PC-9 (cell line): ENCODE results near the gene RNF41. TPM values are rescaled to one million over a fixed set of nuclear protein-coding genes. Genes with fewer than 3 reads are reported as not detected.

Experiments used
- BruUV-seq: library from RNA; stranded (reverse); fragments of 400-500 nt; replicated peaks from 2 replicates; lab custom pipeline; 2021; lab: Mats Ljungman, UMichigan
- CTCF ChIA-PET: fragments of 300-600 bp; sonication (Branson Sonifier 250); formaldehyde crosslinking; loops from one replicate; lab custom pipeline; 2022; ENCODE audit warnings: antibody characterized with exemption; lab: Charles Lee
- POLR2A ChIA-PET: fragments of 300-600 bp; sonication (Branson Sonifier 250); formaldehyde crosslinking; loops from one replicate; lab custom pipeline; 2022; ENCODE audit warnings: antibody characterized with exemption; ENCODE audit not compliant: unreplicated experiment; lab: Charles Lee
- DNase-seq, 2 experiments: peaks; one replicate each; pipeline versions ENCODE4 v3.0.0 to v3.0.0-alpha.2; 2015 to 2022; ENCODE audit warnings: mixed read lengths in 1 of 2
- H2AFZ ChIP-seq: fragments of 200-600 bp; sonication (generic); 2 replicates; pipeline ENCODE4 v1.8.1; 2017; ENCODE audit warnings: antibody characterized with exemption
- H3F3A ChIP-seq: fragments of 200-600 bp; sonication (generic); 2 replicates; pipeline ENCODE4 v1.8.1; 2017; ENCODE audit warnings: antibody characterized with exemption, mild to moderate bottlenecking, low read depth; ENCODE audit not compliant: insufficient read depth
- H3K27ac ChIP-seq: fragments of 200-600 bp; sonication (generic); 2 replicates; pipeline ENCODE4 v1.6.1; 2016; ENCODE audit warnings: mixed run types
- H3K27me3 ChIP-seq: fragments of 200-600 bp; sonication (generic); 2 replicates; pipeline ENCODE4 v1.6.1; 2016; ENCODE audit warnings: low read depth, mixed run types; ENCODE audit not compliant: insufficient read depth
- H3K36me3 ChIP-seq: fragments of 200-600 bp; sonication (generic); 2 replicates; pipeline ENCODE4 v1.6.1; 2016; ENCODE audit warnings: low read depth, mixed run types
- H3K4me1 ChIP-seq: fragments of 200-600 bp; sonication (generic); replicated peaks from 2 replicates; pipeline ENCODE4 v1.6.1; 2016; ENCODE audit warnings: mixed run types; ENCODE audit not compliant: insufficient read depth
- H3K4me2 ChIP-seq: fragments of 200-600 bp; sonication (generic); 2 replicates; pipeline ENCODE4 v1.6.1; 2017; ENCODE audit warnings: mixed run types
- H3K4me3 ChIP-seq: fragments of 200-600 bp; sonication (generic); 2 replicates; pipeline ENCODE4 v1.6.1; 2016; ENCODE audit warnings: mixed run types
- H3K79me2 ChIP-seq: fragments of 200-600 bp; sonication (generic); 2 replicates; pipeline ENCODE4 v1.6.1; 2017; ENCODE audit warnings: low read depth, mixed run types
- H3K9me2 ChIP-seq: fragments of 200-600 bp; sonication (generic); 2 replicates; pipeline ENCODE4 v1.8.1; 2017; ENCODE audit warnings: mild to moderate bottlenecking; ENCODE audit not compliant: insufficient read depth
- H3K9me3 ChIP-seq: fragments of 200-600 bp; sonication (generic); 2 replicates; pipeline ENCODE4 v1.8.1; 2016; ENCODE audit warnings: low read depth; ENCODE audit not compliant: insufficient read depth
- H4K20me1 ChIP-seq: fragments of 200-600 bp; sonication (generic); 2 replicates; pipeline ENCODE4 v1.8.1; 2017; ENCODE audit not compliant: insufficient read depth
- CTCF ChIP-seq: fragments of 200-600 bp; sonication (generic); conservative IDR thresholded peaks from 2 replicates; pipeline ENCODE4 v1.6.1; 2017; ENCODE audit warnings: mixed run types, antibody characterized with exemption, mild to moderate bottlenecking, moderate library complexity
- EZH2 ChIP-seq: fragments of 200-600 bp; sonication (generic); IDR thresholded peaks from 2 replicates; pipeline ENCODE4 v1.8.0; 2017; ENCODE audit warnings: antibody characterized with exemption, low read depth
- intact Hi-C: fragments of 100-400 bp; cut with micrococcal nuclease; formaldehyde crosslinking; loops from one replicate; pipeline ENCODE4 v1.10.0; 2022; ENCODE audit not compliant: unreplicated experiment
- total RNA-seq: library from RNA; stranded (reverse); gene quantifications from 2 replicates; pipeline ENCODE4 v1.2.3, GENCODE V29; 2021

RNF41 gene
- total RNA-seq, 1 experiment from 2014 or later = 33.4 TPM

DNA sequence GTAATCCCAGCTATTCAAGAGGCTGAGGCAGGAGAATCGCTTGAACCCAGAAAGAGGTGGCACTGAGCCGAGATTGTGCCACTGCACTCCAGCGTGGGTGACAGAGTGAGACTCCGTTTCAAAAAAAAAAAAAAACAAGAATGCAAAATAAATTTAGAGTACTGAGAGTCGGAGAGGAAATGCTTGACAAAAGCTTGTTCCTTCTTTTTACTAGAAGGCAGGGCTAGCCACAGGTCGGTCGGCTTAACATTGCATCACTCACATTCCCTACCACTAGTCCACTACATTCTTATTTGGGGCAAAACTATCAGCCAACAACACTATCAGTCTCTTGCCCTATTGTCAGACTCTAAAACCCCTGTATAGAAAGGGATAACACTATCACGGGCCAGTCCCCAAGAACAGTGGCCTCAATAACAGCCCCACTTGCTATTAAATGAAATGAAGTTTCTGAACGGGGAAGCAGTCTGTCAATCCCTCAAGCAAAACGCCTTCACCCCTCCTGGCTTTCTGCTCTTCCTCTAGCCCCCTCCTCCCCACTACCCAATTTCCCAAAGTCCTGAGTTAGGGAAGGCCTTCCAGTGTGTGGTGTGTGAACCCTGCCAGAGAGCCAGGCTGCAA is 1.0 kb downstream of the RNF41 start:
- Histone ChIP-seq H3K27ac (peak overlapping the region; percentile 64), H3K9me3 (no peaks in the 10 kb centered on the region), H3K79me2 (peaks cover 24% of the 10 kb centered on the region), H3K4me2 (peak overlapping the region; percentile 87), H3K4me3 (peak overlapping the region; percentile 88), H3K9me2 (no peaks in the 10 kb centered on the region), H3K36me3 (no peaks in the 10 kb centered on the region), H2AFZ (peak overlapping the region; percentile 82), H3K4me1 (peaks cover 27% of the 10 kb centered on the region), H3F3A (peaks cover 27% of the 10 kb centered on the region; the same call in 1 of the 2 replicates), H3K27me3 (no peaks in the 10 kb centered on the region), H4K20me1 (no peaks in the 10 kb centered on the region)
- no peak for DNase-seq
- TF ChIP-seq EZH2 (no peak), CTCF (no peak)
- TSS peak; percentile 69 for BruUV-seq
- intact Hi-C loops = loop anchor here (1.0 to 5.0 kb wide), 2 partner anchors 23 to 178 kb away; partner anchors contain the start of gene RPS26
- ChIA-PET POLR2A (interaction anchor here (0.6 kb wide), 2 partner anchors 47 to 244 kb away, joined by 3 to 23 read pairs; no protein-coding TSS in a partner anchor), CTCF (interaction anchor here (0.6 to 1.3 kb wide), 6 partner anchors 28 to 948 kb away, joined by 3 to 5 read pairs (median 3); no protein-coding TSS in a partner anchor)

DNA sequence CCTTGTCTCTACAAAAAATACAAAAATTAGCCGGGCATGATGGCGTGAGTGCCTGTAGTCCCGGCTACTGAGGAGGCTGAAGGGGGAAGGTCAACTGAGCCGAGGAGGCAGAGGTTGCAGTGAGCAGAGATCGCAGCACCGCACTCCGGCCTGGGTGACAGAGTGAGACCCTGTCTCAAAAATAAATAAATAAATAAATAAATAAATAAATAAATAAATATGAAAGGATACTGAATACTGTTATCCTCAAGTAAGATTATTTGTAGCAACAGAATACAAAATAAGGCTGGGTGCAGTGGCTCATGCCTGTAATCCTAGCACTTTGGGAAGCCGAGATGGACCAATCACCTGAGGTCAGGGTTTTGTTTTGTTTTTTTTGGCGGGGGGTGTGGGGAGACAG is 1.9 kb downstream of the RNF41 start:
- H3F3A ChIP-seq = peaks cover 27% of the 10 kb centered on the region; the same call in 1 of the 2 replicates
- H2AFZ ChIP-seq = no peak overlapping the region
- peak overlapping the region; percentile 87 for H3K4me2 ChIP-seq
- no peaks in the 10 kb centered on the region for H3K9me2 ChIP-seq
- H3K27me3 ChIP-seq = no peaks in the 10 kb centered on the region
- peaks cover 22% of the 10 kb centered on the region for H3K4me1 ChIP-seq
- 0 out of 2 replicates have a peak, but pooled peaks cover 4% of the 10 kb centered on the region for H3K36me3 ChIP-seq
- H3K4me3 ChIP-seq = peak overlapping the region; percentile 88; the same call in 1 of the 2 replicates
- intact Hi-C loops = loop anchor here (5.0 kb wide), 1 partner anchor 178 kb away; the partner anchor contains the start of gene RPS26
- peaks cover 24% of the 10 kb centered on the region for H3K79me2 ChIP-seq
- no TSS peak for BruUV-seq
- H4K20me1 ChIP-seq = no peaks in the 10 kb centered on the region
- ChIA-PET CTCF (interaction anchor here (0.7 kb wide), 2 partner anchors 61 to 70 kb away, joined by 3 to 5 read pairs; no protein-coding TSS in a partner anchor), POLR2A (no interaction called here)
- no peaks in the 10 kb centered on the region for H3K9me3 ChIP-seq
- no peak for DNase-seq
- H3K27ac ChIP-seq = no peak overlapping the region
- no peak for TF ChIP-seq EZH2
- TF ChIP-seq CTCF = no peak

DNA sequence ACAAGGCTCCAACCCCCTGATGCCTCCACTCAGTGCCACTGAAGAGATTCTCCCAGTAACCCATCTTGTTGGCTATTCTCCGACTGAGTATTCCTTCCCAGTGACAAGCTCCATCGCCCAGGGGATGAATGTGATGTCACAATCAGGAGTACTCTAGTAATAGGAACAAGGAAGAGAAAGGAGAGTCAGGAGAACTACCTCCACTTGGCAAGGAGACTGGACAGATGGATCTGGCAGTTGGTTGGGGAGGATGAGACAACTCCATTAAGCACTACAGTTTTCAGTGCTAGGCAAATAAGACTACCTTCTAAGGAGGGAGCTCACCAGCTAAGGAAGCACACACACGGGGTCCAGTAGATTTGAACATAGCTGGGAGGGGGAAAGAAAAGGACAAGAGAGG is 5.3 kb downstream of the RNF41 start:
- CTCF ChIA-PET = interaction anchor here (0.6 kb wide), 1 partner anchor 55 kb away, joined by 5 read pairs; no protein-coding TSS in a partner anchor
- Histone ChIP-seq H3K79me2 (peaks cover 24% of the 10 kb centered on the region), H3K27ac (no peak overlapping the region), H3F3A (peaks cover 15% of the 10 kb centered on the region; the same call in 1 of the 2 replicates), H4K20me1 (no peaks in the 10 kb centered on the region), H3K4me2 (no peak overlapping the region), H3K27me3 (no peaks in the 10 kb centered on the region), H3K9me2 (no peaks in the 10 kb centered on the region), H3K9me3 (no peaks in the 10 kb centered on the region), H3K36me3 (peaks cover 19% of the 10 kb centered on the region), H2AFZ (no peak overlapping the region), H3K4me1 (peaks cover 6% of the 10 kb centered on the region; the same call in 1 of the 2 replicates), H3K4me3 (no peak overlapping the region)
- POLR2A ChIA-PET = no interaction called here
- intact Hi-C loops = no loop called here
- no TSS peak for BruUV-seq
- TF ChIP-seq CTCF (no peak), EZH2 (no peak)
- no peak for DNase-seq
